ENCODE measurements around the gene RYR2.

Gene RYR2

DNA sequence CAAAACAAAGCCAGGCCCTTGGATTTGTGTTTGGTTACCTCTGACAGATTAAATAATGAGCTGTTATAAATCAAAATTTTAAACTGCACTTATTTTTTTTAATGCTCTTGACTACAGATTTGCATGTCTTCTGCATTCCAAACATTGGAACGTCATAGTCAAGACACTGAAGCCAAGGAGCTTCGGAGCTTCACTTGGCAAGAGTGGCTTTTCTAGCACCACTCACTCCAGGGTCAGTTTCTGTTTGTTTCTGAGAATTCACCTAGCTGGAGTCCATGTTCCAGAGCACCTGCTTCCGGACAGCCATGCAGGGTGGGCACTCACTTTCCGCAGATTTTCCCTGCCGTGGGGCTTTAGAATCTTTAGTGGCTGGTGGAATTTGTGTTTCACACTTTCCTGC lies 645.8 kb downstream of the RYR2 start:
- DNase-seq (ENCODE audit: low read depth), result no peak

DNA sequence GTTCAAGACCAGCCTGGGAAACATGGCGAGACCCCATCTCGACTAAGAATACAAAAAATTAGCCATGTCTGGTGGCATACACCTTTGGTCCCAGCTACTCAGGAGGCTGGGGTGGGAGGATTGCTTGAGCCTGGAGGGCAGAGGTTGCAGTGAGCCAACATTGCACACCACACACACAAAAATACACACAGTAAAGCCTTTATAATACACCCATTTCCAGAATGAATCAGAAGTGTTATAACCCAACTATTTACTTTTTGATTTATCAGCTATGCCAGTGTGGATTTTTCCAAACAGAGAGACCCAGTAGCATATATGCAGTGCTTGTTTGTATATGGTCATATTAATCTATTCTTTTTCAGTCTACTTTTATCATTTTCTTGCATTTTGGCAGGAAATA lies 648.7 kb downstream of the RYR2 start:
- no peak for DNase-seq (ENCODE audit: low read depth)
- H3K4me3 ChIP-seq (ENCODE audit: low read length), result no peak overlapping the region
- TF ChIP-seq, protein P1, sequence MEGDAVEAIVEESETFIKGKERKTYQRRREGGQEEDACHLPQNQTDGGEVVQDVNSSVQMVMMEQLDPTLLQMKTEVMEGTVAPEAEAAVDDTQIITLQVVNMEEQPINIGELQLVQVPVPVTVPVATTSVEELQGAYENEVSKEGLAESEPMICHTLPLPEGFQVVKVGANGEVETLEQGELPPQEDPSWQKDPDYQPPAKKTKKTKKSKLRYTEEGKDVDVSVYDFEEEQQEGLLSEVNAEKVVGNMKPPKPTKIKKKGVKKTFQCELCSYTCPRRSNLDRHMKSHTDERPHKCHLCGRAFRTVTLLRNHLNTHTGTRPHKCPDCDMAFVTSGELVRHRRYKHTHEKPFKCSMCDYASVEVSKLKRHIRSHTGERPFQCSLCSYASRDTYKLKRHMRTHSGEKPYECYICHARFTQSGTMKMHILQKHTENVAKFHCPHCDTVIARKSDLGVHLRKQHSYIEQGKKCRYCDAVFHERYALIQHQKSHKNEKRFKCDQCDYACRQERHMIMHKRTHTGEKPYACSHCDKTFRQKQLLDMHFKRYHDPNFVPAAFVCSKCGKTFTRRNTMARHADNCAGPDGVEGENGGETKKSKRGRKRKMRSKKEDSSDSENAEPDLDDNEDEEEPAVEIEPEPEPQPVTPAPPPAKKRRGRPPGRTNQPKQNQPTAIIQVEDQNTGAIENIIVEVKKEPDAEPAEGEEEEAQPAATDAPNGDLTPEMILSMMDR (IDR thresholded peaks at IDR 0.05; ENCODE audit: insufficient read depth, low read depth, low read length, missing control alignments), result no peak

More for the DNA sequence above, 645.8 kb downstream of the RYR2 start:
- H3K4me3 ChIP-seq (ENCODE audit: low read length), result no peak overlapping the region
- TF ChIP-seq, protein P1 (IDR thresholded peaks at IDR 0.05; ENCODE audit: insufficient read depth, low read depth, low read length, missing control alignments), result no peak

DNA sequence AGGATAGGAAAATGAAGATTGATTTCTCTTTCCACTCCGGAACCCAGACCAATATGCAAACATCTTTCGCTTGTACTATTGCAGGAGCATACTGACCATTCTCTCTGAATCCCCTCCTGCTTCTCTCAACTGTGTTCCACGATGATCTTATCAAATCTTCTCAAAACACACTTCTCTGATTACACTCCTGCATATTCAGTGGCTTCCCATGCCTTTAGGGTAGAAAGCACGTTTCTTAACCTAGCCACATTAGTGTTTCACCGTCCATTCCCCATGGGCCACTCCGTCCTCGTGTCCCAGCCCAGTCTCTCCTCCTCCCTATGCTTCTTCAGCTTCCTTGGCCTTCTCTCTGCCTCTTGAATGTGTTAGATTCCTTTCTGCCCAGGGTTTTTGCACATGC lies 650.3 kb downstream of the RYR2 start:
- TF ChIP-seq, protein P1 (IDR thresholded peaks at IDR 0.05; ENCODE audit: insufficient read depth, low read depth, low read length, missing control alignments), result no peak
- no peak for DNase-seq (ENCODE audit: low read depth)
- no peak overlapping the region for H3K4me3 ChIP-seq (ENCODE audit: low read length)

DNA sequence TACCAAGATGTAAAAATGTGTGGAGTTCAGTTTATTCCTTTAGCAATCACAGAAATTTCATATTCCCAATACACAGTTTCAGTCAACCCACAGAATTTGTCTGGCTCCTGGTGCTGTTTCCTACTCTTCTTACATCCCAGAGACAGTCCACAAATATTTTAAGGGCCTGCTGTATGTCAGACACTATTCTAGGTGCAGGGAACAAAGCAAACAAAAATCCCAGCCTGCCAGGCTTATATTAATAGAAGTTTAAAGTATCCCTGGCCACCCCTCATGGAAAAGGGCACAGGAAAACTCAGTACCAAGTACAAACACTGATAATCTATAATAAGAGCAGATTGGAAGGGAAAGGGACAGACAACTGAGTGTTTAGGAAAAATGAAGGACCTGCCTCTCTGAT lies 653.9 kb downstream of the RYR2 start:
- no peak for DNase-seq (ENCODE audit: low read depth)
- TF ChIP-seq, protein P1 (IDR thresholded peaks at IDR 0.05; ENCODE audit: insufficient read depth, low read depth, low read length, missing control alignments), result no peak
- H3K4me3 ChIP-seq (ENCODE audit: low read length), result no peak overlapping the region

DNA sequence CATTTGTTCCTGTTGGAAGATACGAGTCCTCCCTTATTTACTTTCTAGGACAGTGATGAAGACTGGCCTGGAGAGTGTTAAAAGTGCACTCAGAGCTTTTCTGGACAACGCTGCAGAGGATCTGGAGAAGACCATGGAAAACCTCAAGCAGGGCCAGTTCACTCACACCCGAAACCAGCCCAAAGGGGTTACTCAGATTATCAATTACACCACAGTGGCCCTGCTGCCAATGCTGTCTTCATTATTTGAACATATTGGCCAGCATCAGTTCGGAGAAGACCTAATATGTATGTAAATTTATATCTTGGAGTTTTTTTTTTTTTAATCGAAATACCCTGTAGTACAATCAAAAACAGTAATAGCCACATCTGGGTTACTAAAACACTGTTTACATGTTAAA lies 658.2 kb downstream of the RYR2 start:
- TF ChIP-seq, protein P1 (IDR thresholded peaks at IDR 0.05; ENCODE audit: insufficient read depth, low read depth, low read length, missing control alignments), result no peak
- no peak for DNase-seq (ENCODE audit: low read depth)
- no peak overlapping the region for H3K4me3 ChIP-seq (ENCODE audit: low read length)

DNA sequence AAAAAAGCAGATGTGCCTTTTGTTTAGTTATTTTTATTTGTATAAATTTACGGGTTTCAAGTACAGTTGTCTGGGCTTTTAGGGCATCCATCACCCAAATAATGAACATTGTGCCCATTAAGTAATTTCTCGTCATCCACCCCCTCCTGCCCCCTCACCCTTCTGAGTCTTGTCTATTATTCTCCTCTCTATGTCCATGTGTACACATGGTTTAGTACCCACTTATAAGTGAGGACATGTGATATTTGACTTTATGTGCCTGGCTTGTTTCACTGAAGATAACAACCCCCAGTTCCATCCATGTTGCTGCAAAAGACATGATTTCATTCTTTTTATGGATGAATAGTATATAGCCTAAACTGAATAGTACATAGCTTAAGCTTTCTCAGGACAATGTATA lies 659.5 kb downstream of the RYR2 start:
- TF ChIP-seq, protein P1 (IDR thresholded peaks at IDR 0.05; ENCODE audit: insufficient read depth, low read depth, low read length, missing control alignments), result no peak
- H3K4me3 ChIP-seq (ENCODE audit: low read length), result no peak overlapping the region
- DNase-seq (ENCODE audit: low read depth), result no peak

DNA sequence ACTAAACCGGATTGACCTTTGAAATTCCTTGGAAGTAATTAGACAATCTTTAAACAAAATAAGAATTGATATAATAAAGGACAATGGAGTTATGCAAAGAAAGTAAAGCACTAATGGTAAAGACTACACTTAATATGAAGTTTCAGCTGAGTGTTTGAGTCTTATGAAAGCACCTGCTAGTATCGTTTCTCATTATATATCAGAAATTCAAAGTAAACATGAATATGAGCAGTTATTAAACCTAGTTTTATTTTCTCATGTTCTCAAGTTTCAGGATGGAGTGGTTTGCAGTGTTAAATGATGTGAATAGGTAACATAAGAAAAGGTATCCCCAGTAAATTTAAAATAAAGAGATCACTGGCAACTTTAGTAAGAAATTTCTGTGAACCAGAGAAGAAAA lies 660.2 kb downstream of the RYR2 start:
- TF ChIP-seq, protein P1 (IDR thresholded peaks at IDR 0.05; ENCODE audit: insufficient read depth, low read depth, low read length, missing control alignments), result no peak
- no peak for DNase-seq (ENCODE audit: low read depth)
- no peak overlapping the region for H3K4me3 ChIP-seq (ENCODE audit: low read length)

All from epithelial cell of esophagus (primary cell).